A673 (cell line): ENCODE results near the gene PCED1B.
"Not testable (repeated sequence)": the region's sequence is repeated elsewhere in the genome, so short reads cannot be mapped to it uniquely, and the experiment has no call there.

Source experiments
- CTCF ChIP-seq: fragments of 300-800, 200-600 bp; sonication (generic); conservative IDR thresholded peaks from 2 replicates; pipeline ENCODE4 v1.5.1; 2017; ENCODE audit warnings: low read depth, mild to moderate bottlenecking, antibody characterized with exemption, low read length, moderate library complexity, mixed read lengths
- EZH2 ChIP-seq: fragments of 200-600 bp; sonication (generic); IDR thresholded peaks from 2 replicates; pipeline ENCODE4 v1.6.1; 2017; ENCODE audit warnings: borderline replicate concordance, low read depth, mild to moderate bottlenecking, mixed read lengths, antibody characterized with exemption, low read length; ENCODE audit not compliant: poor library complexity, severe bottlenecking

DNA sequence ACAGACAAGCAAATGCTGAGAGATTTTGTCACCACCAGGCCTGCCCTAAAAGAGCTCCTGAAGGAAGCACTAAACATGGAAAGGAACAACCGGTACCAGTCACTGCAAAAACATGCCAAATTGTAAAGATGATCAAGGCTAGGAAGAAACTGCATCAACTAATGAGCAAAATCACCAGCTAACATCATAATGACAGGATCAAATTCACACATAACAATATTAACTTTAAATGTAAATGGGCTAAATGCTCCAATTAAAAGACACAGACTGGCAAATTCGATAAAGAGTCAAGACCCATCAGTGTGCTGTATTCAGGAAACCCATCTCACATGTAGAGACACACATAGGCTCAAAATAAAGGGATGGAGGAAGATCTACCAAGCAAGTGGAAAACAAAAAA, 20.8 kb upstream of the PCED1B start:
- not testable (repeated sequence) for TF ChIP-seq CTCF, EZH2
